NB4 (cell line): Measurements from ENCODE around the gene VPS37B.

Experiments
- DNase-seq: peaks from one replicate; pipeline ENCODE4 v3.0.0; 2010; ENCODE audit warnings: low read depth
- H3K4me3 ChIP-seq: one replicate; pipeline ENCODE4 v1.5.1; 2011; ENCODE audit warnings: mild to moderate bottlenecking, low read depth, low read length, moderate library complexity
- MYC ChIP-seq: IDR thresholded peaks from 2 replicates; pipeline ENCODE4 v1.6.1; 2011; ENCODE audit warnings: low read depth, low read length
- POLR2A ChIP-seq: IDR thresholded peaks from 2 replicates; pipeline ENCODE4 v1.6.1; 2011; ENCODE audit warnings: mild to moderate bottlenecking; ENCODE audit not compliant: insufficient read length; ENCODE audit errors: extremely low read depth
- TF ChIP-seq, protein P1 (sequence below): IDR thresholded peaks from 2 replicates; pipeline ENCODE4 v1.6.1; 2011; ENCODE audit warnings: low read depth, low read length
- TF ChIP-seq, protein P2 (sequence below): IDR thresholded peaks from one replicate; pipeline ENCODE4 v1.5.1; 2012; ENCODE audit warnings: low read depth, low read length

VPS37B gene

DNA sequence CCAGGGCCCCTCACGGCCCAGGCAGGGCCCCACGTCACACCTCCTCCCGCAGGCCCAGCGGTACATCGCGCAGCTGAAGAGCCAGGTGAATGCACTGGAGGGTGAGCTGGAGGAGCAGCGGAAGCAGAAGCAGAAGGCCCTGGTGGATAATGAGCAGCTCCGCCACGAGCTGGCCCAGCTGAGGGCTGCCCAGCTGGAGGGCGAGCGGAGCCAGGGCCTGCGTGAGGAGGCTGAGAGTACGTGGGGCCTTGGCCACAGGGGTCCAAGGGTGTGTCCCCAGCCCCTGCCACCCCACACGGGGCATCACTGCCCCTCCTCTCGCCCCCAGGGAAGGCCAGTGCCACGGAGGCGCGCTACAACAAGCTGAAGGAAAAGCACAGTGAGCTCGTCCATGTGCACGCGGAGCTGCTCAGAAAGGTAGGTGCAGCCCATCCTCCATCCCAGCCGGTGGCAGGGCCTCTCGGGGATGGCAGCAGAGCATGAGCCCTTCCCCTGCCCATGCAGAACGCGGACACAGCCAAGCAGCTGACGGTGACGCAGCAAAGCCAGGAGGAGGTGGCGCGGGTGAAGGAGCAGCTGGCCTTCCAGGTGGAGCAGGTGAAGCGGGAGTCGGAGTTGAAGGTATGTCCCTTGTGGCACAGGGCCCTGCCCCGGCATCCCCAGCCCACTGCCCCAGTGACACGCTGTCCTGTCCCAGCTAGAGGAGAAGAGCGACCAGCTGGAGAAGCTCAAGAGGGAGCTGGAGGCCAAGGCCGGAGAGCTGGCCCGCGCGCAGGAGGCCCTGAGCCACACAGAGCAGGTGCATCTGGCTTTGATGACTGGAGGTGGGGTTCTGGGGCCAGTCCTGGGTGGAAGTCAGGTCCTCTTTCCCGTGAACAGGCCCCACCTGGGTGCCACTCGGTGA is 39.7 kb downstream of the VPS37B start:
- no peak for TF ChIP-seq MYC
- TF ChIP-seq, protein P1, sequence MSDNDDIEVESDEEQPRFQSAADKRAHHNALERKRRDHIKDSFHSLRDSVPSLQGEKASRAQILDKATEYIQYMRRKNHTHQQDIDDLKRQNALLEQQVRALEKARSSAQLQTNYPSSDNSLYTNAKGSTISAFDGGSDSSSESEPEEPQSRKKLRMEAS = no peak
- TF ChIP-seq, protein P2, sequence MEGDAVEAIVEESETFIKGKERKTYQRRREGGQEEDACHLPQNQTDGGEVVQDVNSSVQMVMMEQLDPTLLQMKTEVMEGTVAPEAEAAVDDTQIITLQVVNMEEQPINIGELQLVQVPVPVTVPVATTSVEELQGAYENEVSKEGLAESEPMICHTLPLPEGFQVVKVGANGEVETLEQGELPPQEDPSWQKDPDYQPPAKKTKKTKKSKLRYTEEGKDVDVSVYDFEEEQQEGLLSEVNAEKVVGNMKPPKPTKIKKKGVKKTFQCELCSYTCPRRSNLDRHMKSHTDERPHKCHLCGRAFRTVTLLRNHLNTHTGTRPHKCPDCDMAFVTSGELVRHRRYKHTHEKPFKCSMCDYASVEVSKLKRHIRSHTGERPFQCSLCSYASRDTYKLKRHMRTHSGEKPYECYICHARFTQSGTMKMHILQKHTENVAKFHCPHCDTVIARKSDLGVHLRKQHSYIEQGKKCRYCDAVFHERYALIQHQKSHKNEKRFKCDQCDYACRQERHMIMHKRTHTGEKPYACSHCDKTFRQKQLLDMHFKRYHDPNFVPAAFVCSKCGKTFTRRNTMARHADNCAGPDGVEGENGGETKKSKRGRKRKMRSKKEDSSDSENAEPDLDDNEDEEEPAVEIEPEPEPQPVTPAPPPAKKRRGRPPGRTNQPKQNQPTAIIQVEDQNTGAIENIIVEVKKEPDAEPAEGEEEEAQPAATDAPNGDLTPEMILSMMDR = no peak
- no peak for TF ChIP-seq POLR2A
- no peak for DNase-seq
- H3K4me3 ChIP-seq = no peak overlapping the region

DNA sequence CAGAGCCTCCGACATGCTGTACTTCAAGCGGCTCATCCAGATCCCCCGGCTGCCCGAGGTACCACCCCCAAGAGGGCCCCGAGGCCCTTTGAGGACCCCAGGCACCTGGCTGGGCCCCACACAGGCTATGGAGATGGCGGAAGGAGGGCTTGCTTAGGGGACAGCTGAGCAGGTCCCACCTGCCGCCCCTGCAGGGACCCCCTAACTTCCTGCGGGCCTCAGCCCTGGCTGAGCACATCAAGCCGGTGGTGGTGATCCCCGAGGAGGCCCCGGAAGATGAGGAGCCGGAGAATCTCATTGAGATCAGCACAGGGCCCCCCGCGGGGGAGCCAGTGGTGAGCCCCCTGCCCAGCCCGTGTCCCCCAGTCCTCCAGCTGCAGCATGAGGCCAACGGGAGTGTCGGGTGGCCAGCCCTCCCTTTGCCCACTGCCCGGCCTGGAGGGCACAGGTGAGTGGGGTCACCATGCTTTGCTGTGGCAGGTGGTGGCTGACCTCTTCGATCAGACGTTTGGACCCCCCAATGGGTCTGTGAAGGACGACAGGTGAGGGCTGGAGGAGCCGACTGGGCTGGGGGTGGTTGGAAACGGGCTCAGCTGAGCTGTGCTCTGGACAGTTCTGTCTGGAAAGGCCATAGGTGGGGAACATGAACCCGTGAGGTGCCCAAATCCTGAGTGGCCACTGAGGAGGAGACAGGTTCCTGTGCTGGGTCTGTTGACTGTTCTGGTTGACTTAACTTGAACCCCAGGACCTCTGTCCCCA is 40.7 kb downstream of the VPS37B start:
- DNase-seq = no peak
- no peak overlapping the region for H3K4me3 ChIP-seq
- TF ChIP-seq, protein P1 = no peak

DNA sequence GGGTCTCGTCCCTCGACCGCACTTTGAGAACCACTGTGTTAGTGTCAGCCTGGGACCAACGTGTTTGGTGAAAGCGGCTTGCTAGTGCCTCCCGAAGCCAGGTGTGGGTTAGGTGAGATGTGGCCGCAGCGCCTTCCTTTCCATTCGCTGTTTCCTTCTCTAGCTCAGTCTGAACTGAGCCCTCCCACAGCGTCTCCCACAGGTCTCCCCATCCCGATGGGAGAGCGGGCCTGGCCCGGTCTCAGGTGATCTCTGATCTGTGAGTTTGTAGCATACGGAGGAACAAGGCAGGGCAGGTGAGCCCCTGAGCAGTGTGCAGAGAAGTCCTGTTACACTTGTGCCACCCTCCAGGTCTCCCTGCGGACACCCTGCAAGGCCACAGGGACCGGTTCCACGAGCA is 41.4 kb downstream of the VPS37B start:
- H3K4me3 ChIP-seq = no peak overlapping the region
- TF ChIP-seq, protein P2 = no peak
- TF ChIP-seq POLR2A (no peak), MYC (no peak)
- TF ChIP-seq, protein P1 = no peak
- DNase-seq = no peak

DNA sequence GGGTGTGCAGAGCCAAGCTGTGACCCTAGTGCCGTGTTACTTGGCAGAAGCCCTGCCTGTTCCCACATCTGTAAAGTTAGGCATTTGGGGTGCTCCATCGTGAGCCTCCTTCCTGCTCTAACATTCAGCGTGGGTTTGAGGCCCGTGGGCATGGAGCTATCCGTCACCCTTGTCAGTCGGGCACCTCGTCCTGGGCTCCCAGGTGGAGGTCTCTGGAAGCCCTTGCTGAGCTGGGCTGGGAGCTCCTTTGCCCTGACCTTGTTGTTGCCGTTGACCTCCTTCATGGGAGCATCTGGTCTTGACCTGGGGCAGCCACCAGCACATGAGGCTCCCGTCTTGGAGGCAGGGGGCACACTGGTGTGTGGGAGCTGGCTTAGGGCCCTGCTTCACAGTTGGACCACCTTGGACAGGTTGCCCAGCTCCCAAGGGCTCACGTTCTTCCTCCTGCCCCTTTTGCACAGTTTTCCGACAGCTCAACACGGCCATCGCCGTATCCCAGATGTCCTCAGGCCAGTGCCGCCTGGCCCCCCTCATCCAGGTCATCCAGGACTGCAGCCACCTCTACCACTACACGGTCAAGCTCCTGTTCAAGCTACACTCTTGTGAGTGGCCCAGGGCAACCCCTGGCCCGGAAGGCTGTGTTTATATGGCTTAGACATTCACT is 42.2 kb downstream of the VPS37B start:
- TF ChIP-seq, protein P2 = no peak
- no peak for TF ChIP-seq MYC
- TF ChIP-seq, protein P1 = no peak
- no peak for TF ChIP-seq POLR2A
- no peak overlapping the region for H3K4me3 ChIP-seq
- DNase-seq = no peak

DNA sequence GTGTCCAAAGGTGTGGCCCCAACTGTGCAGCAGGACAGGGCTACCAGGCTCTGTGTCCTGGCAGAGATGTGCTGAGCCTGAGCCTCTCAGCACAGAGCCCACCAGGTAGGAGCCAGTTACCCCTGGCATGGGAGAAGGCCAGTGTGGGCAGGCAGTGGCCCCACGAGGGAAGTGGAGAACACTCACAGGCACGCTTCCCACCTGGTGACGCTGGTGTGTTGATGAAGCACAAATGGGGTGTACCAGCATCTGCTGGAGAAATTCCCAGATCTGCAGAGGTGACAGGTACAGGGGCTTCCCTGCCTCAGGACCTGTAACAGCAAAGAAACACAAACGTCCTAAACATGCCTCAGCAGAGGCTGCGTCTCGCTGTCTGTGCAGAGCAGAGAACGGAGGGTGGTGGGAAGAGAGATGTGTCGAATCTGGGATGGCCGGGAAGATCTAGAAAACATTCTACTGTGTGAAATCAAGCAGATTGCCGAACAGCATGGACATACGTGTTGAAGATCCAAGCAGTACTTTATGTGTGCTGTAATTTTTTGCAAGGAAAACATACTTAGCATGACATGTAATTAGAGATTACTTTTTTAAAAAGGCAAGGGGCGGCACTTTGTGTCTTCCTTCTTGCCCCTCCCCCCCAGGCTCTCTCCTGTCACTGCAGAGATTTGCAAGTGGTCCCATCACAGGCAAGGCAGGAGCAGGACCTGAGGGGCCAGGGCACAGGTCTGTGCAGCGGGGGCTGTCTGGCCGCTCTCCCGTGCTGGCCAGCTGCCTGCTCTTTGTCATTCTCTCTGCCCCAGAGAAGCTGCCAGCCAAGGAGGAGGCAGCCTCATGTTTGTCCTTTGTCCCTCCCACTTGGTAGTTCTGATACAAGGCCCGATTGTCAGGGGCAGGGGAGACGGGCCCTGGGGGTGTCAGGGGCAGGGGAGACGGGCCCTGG is 43.3 kb downstream of the VPS37B start:
- DNase-seq = no peak
- TF ChIP-seq POLR2A (no peak), MYC (no peak)
- TF ChIP-seq, protein P2 = no peak
- TF ChIP-seq, protein P1 = no peak
- H3K4me3 ChIP-seq = no peak overlapping the region
